ENCODE measurements around the gene NUBP2.

Gene NUBP2

DNA sequence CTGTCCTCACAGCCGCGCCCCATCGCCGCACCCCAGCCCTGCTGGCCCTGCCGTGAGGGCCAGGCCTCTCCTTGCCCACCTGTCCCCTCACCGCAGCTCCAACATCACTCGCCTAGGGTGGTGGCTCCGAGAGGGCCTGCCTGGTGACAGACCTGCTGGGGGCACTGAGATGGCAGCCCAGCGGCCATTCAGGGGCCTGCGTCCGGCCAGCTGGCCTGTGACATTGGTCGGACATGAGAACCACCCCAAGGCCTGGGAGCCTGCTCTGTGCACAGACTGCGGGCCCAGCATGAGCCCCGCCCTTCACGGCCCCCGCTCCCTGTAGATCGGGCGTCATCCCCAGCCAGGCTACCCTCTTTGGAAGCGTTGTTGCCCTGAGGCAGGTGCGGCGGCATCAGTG is 23.2 kb upstream of the NUBP2 start:
- DNase-seq (ENCODE audit: low spot score): no peak

DNA sequence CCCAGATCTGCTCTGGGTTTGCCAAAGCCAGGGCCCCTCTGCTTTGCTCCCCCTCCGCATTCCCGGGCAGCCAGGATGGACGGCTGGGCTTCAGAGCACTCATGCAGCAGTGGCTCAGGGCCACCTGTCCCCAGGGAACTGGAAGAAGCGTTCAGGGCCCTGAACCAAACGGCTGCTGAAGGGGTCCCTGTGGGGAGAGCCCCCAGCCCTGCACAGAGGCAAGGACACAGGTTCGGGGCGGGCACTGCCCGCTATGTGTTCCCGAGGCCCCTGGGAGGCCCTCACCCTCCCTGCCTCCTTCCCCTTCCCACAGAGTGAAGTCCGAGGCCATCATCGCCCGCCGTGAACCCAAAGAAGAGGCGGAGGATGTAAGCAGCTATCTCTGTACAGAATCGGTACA is 21.8 kb upstream of the NUBP2 start:
- no peak for DNase-seq (ENCODE audit: low spot score)

DNA sequence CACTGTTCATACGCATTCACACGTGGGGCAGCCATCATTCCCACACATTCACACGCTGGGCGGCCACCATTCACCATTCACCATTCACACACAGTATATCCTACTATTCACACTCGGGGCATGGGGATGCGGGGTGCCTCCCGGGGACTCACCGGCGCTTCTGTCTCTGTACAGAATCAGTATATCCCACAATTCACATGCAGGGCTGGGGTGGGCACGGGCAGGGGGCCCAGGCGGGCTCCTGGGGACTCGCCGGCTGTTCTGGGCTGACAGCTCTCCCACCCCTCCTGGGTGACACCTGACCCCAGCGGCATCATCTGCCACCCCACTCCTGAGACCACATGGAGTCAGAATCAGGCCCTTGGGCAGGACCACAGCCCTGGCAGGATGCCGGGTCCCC is 21.0 kb upstream of the NUBP2 start:
- DNase-seq (ENCODE audit: low spot score): no peak

DNA sequence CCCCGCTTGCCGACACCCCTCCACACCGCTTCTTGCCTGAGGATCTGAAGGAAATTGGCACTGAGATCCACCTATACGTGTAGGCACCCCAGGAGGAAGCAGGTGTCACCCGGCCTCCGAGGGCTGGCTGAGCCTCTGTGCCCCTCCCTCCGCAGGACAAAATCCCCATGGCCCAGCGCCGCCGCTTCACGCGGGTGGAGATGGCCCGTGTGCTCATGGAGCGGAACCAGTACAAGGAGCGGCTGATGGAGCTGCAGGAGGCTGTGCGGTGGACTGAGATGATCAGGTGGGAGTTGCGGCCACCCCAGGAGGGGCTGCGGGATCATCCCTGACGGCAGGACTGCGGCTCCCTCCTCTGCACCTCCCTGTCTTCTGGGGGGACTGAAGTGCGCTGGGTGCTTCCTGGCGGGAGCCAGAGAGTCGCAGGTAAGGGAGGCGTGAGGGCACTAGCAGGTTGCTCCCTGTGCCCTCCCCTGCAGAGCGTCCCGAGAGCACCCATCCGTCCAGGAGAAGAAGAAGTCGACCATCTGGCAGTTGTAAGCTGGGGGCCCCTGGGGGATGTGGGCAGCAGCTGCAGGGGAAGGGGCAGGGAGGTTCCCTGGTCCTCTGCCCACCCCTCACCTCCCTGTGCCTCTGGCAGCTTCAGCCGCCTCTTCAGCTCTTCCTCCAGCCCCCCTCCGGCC is 20.4 kb upstream of the NUBP2 start:
- no peak for DNase-seq (ENCODE audit: low spot score)

- no peak for DNase-seq (ENCODE audit: low spot score)
Measured at GRCh38 chr16:1762879-1763520, 19.8 kb upstream of the NUBP2 start.

- DNase-seq (ENCODE audit: low spot score): no peak
Measured at GRCh38 chr16:1763521-1764511, 18.9 kb upstream of the NUBP2 start.

- no peak for DNase-seq (ENCODE audit: low spot score)
Measured at GRCh38 chr16:1764971-1765370, 17.8 kb upstream of the NUBP2 start.

DNA sequence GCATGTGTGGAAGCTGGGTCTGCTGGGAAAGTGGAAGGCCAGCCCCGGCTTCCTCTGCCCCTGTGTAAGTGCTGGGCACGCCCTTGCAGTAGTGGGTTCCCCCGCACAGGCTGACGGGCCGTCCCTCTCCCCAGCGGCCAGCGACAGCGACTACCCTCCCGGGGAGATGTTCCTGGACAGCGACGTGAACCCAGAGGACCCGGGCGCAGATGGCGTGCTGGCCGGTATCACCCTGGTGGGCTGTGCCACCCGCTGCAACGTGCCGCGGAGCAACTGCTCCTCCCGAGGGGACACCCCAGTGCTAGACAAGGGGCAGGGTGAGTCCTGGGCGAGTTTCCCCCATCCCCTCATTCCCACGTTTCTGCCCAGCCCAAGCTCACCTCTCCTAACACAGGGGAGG is 16.9 kb upstream of the NUBP2 start:
- no peak for DNase-seq (ENCODE audit: low spot score)

- DNase-seq (ENCODE audit: low spot score): no peak
Measured at GRCh38 chr16:1766231-1766630, 16.5 kb upstream of the NUBP2 start.

DNA sequence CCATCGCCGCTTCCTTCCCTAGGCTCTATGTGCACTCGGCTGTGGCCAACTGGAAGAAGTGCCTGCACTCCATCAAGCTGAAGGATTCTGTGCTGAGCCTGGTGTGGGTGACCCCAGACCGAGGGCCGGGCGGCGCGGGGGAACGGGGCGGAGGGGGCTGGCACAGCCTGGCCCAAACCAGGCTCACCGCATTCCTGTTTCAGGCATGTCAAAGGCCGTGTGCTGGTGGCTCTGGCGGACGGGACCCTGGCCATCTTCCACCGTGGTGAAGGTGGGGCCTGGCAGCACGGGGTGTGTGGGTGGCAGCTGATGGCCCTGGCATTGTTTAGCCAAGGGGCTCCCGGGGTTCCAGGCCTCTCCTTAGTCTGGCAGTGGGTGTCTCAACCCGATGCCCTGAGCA is 16.1 kb upstream of the NUBP2 start:
- no peak for DNase-seq (ENCODE audit: low spot score)

DNA sequence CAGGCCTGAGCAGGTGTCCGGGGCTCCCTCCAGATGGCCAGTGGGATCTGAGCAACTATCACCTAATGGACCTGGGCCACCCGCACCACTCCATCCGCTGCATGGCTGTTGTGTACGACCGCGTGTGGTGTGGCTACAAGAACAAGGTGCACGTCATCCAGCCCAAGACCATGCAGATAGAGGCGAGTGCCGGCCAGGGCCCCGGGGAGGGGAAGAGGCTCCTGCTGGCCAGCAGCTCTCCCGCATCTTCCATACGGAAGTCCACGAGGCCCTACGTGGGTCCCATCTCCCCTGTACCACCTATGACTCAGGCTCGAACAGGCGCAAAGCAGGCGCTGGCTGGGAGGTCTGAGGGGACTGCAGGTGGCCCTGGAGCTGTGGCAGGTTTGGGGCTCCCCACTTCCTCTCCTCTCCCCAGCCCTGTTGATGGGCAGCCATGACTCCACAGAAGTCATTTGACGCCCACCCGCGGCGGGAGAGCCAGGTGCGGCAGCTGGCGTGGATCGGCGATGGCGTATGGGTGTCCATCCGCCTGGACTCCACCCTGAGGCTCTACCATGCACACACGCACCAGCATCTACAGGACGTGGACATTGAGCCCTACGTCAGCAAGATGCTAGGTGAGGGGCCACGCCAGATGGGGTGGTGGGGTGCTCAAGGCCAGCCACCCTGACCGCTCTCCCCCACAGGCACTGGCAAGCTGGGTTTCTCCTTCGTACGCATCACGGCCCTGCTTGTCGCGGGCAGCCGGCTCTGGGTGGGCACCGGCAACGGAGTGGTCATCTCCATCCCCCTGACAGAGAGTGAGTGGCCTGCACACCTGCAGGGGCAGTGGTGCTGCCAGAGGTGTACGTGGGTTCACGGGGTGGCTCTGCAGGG is 15.4 kb upstream of the NUBP2 start:
- no peak for DNase-seq (ENCODE audit: low spot score)

- no peak for DNase-seq (ENCODE audit: low spot score)
Measured at GRCh38 chr16:1768061-1768766, 14.5 kb upstream of the NUBP2 start.

- DNase-seq (ENCODE audit: low spot score): no peak
Measured at GRCh38 chr16:1768767-1769401, 13.9 kb upstream of the NUBP2 start.

- no peak for DNase-seq (ENCODE audit: low spot score)
Measured at GRCh38 chr16:1769402-1770300, 13.1 kb upstream of the NUBP2 start.

- DNase-seq (ENCODE audit: low spot score): peak; percentile 37
Measured at GRCh38 chr16:1770328-1771187, 12.2 kb upstream of the NUBP2 start.

DNA sequence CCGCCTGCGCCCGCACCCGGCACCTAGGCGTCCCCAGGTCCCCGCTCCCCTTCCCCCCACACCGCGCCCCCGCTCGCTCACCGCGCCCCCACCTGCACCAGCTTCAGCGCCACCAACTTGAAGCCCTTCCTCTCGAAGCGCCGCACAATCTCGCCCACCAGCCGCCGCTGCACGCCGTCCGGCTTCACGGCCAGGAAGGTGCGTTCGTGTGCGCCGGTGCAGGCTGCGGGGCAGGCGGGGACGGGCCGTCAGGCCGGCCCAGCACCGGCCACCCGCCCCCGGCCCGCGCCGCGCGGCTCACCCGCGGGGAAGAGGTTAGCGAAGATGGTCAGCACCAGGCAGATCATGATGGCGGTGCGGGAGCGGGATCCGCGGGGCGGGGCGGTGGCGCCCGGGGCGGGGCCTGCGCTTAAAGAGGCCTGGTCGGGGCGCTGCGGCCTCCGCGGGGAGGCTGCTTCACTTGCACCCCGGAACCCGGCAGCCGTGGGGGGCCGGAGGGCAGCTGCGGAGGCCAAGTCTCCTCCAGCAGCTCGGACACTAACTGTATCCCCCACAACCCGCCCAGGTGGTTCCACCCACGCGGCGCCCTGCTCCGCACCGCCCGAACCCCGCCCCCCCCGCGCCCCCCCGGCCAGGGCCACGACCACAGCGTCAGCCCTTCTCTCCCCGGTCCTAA is 11.4 kb upstream of the NUBP2 start, which contains the start of gene NME3:
Gene NME3 (minus strand): TSS at position 356 of the 676 bp plus-strand sequence. CDS start 9 bp downstream, at position 347.
- DNase-seq (ENCODE audit: low spot score): peak; percentile 61

- DNase-seq (ENCODE audit: low spot score): no peak
Measured at GRCh38 chr16:1771864-1772361, 10.8 kb upstream of the NUBP2 start.
